GM19193 (cell line): ENCODE data around the gene RGS6.

Experiments used
- POLR2A ChIP-seq: IDR thresholded peaks from 4 replicates; pipeline ENCODE4 v1.6.1; 2011; ENCODE audit not compliant: insufficient read depth, insufficient read length; ENCODE audit errors: extremely low read depth

The RGS6 gene

GRCh38 chr14:72314808-72315435, 382.7 kb downstream of the RGS6 start:
- no peak for TF ChIP-seq POLR2A

- no peak for TF ChIP-seq POLR2A
Observed at GRCh38 chr14:72315714-72316113, 383.5 kb downstream of the RGS6 start.

GRCh38 chr14:72318648-72319047, 386.4 kb downstream of the RGS6 start:
- no peak for TF ChIP-seq POLR2A

GRCh38 chr14:72332046-72332445, 399.8 kb downstream of the RGS6 start:
- no peak for TF ChIP-seq POLR2A

- TF ChIP-seq POLR2A = no peak
Observed at GRCh38 chr14:72332871-72333270, 400.6 kb downstream of the RGS6 start.

- TF ChIP-seq POLR2A = no peak
Observed at GRCh38 chr14:72333357-72333756, 401.1 kb downstream of the RGS6 start.

GRCh38 chr14:72336311-72336980, 404.2 kb downstream of the RGS6 start:
- no peak for TF ChIP-seq POLR2A

- no peak for TF ChIP-seq POLR2A
Observed at GRCh38 chr14:72341237-72341636, 409.0 kb downstream of the RGS6 start.

- TF ChIP-seq POLR2A = no peak
Observed at GRCh38 chr14:72341686-72342085, 409.5 kb downstream of the RGS6 start.

- no peak for TF ChIP-seq POLR2A
Observed at GRCh38 chr14:72347118-72347517, 414.9 kb downstream of the RGS6 start.

- TF ChIP-seq POLR2A = no peak
Observed at GRCh38 chr14:72350215-72350614, 418.0 kb downstream of the RGS6 start.

- TF ChIP-seq POLR2A = no peak
Observed at GRCh38 chr14:72352012-72352411, 419.8 kb downstream of the RGS6 start.

GRCh38 chr14:72366619-72367018, 434.4 kb downstream of the RGS6 start:
- TF ChIP-seq POLR2A = no peak

- no peak for TF ChIP-seq POLR2A
Observed at GRCh38 chr14:72369106-72369505, 436.9 kb downstream of the RGS6 start.

GRCh38 chr14:72377016-72377415, 444.8 kb downstream of the RGS6 start:
- no peak for TF ChIP-seq POLR2A

GRCh38 chr14:72380456-72380855, 448.2 kb downstream of the RGS6 start:
- TF ChIP-seq POLR2A = no peak

GRCh38 chr14:72383865-72384264, 451.6 kb downstream of the RGS6 start:
- TF ChIP-seq POLR2A = no peak

GRCh38 chr14:72387726-72388125, 455.5 kb downstream of the RGS6 start:
- TF ChIP-seq POLR2A = no peak

GRCh38 chr14:72389200-72389599, 457.0 kb downstream of the RGS6 start:
- no peak for TF ChIP-seq POLR2A
